Activated B cell treated with CpG ODN at 0.5 μM for 24 hours (primary cell): ENCODE measurements around the gene ZDHHC13. TPM values are rescaled to one million over a fixed set of nuclear protein-coding genes. Genes with fewer than 3 reads are reported as not detected.

Source experiments
- ATAC-seq: fragments of 200-7000 bp; cut with Tn5 transposase; one replicate; pipeline ENCODE4 v1.10.0; 2021; ENCODE audit warnings: low read depth, mild to moderate bottlenecking, moderate library complexity
- CTCF ChIA-PET: fragments of 350-600 bp; sonication (Branson Sonifier 250); formaldehyde crosslinking; loops from one replicate; lab custom pipeline; 2021; ENCODE audit warnings: antibody characterized with exemption; lab: Charles Lee
- POLR2A ChIA-PET: fragments of 350-600 bp; sonication (Branson Sonifier 250); formaldehyde crosslinking; loops from one replicate; lab custom pipeline; 2021; ENCODE audit warnings: antibody characterized with exemption; lab: Charles Lee
- DNase-seq: peaks from one replicate; pipeline ENCODE4 v3.0.0; 2022
- H3K27ac Mint-ChIP-seq: one replicate; pipeline ENCODE4 v1.8.0; 2020; ENCODE audit warnings: mixed read lengths
- H3K27me3 Mint-ChIP-seq: one replicate; pipeline ENCODE4 v1.8.0; 2021; ENCODE audit warnings: mixed read lengths
- H3K36me3 Mint-ChIP-seq: one replicate; pipeline ENCODE4 v1.8.0; 2021; ENCODE audit warnings: low read depth, mixed read lengths
- H3K4me1 Mint-ChIP-seq: one replicate; pipeline ENCODE4 v1.8.0; 2021; ENCODE audit warnings: mixed read lengths
- H3K4me3 Mint-ChIP-seq: one replicate; pipeline ENCODE4 v1.8.0; 2020; ENCODE audit warnings: mild to moderate bottlenecking, mixed read lengths
- H3K9me3 Mint-ChIP-seq: one replicate; pipeline ENCODE4 v1.8.0; 2020; ENCODE audit warnings: mixed read lengths
- CTCF ChIP-seq: fragments of 200-600 bp; IDR thresholded peaks from one replicate; pipeline ENCODE4 v1.8.0; 2022; ENCODE audit warnings: antibody characterized with exemption, mild to moderate bottlenecking
- intact Hi-C: fragments of 100-400 bp; cut with micrococcal nuclease; formaldehyde crosslinking; loops from one replicate; pipeline ENCODE4 v1.15.1; 2024
- total RNA-seq: library from RNA; stranded (reverse); gene quantifications from 2 replicates; pipeline ENCODE4 v1.2.3, GENCODE V29; 2022

ZDHHC13 gene
- total RNA-seq, 1 donor from 2014 or later, result 25.2 TPM

- DNase-seq (no peak), ATAC-seq (no peak)
- no peak for TF ChIP-seq CTCF
- ChIA-PET POLR2A (interaction anchor here (0.9 kb wide), 1 partner anchor 603 kb away, joined by 3 read pairs; no protein-coding TSS in a partner anchor), CTCF (no interaction called here)
- Mint-ChIP-seq H3K9me3 (no peaks in the 10 kb centered on the region), H3K27me3 (no peaks in the 10 kb centered on the region), H3K36me3 (peaks cover 61% of the 10 kb centered on the region), H3K4me3 (no peak overlapping the region), H3K27ac (peak overlapping the region; percentile 14), H3K4me1 (peaks cover 26% of the 10 kb centered on the region)
- intact Hi-C loops, result no loop called here
Measured at GRCh38 chr11:19173964-19174638, 57.1 kb downstream of the ZDHHC13 start.

DNA sequence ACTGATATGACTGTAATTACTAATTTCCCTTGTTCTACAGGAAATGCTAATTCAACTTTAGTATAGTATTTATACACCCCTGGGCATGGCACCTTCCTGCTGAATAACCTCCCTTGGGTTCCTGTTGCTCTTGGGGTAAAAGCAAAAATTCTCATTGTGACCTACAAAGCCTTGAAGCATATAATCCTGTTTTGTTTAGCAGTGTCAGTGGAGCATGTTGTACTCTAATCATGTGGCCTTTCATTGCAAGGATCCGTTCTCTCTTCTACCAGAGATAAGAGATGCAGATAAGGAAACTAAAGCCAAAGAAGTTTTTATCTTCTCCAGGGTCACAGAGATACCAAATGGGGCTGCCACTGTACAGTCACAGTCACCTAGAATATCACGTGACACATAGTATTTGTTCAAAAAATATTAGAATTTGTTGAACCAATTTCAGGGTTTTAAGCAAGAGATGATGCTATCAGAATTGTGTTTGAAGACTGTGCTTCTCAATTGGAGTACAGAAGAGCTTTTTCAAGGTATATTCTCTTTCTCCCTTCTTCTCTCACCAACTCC is 59.7 kb downstream of the ZDHHC13 start:
- ATAC-seq (peak; percentile 40), DNase-seq (no peak)
- peaks cover 26% of the 10 kb centered on the region for H3K4me1 Mint-ChIP-seq
- H3K4me3 Mint-ChIP-seq, result no peak overlapping the region
- H3K27ac Mint-ChIP-seq, result peak overlapping the region; percentile 20
- H3K36me3 Mint-ChIP-seq, result peaks cover 42% of the 10 kb centered on the region
- ChIA-PET CTCF (no interaction called here), POLR2A (no interaction called here)
- TF ChIP-seq CTCF, result no peak
- no peaks in the 10 kb centered on the region for H3K27me3 Mint-ChIP-seq
- intact Hi-C loops, result loop anchor here (2.0 kb wide), 1 partner anchor 64 kb away; the partner anchor contains the start of gene E2F8
- no peaks in the 10 kb centered on the region for H3K9me3 Mint-ChIP-seq

GRCh38 chr11:19181531-19182261 is 64.7 kb downstream of the ZDHHC13 start:
- Mint-ChIP-seq H3K27me3 (no peaks in the 10 kb centered on the region), H3K9me3 (no peaks in the 10 kb centered on the region), H3K27ac (no peak overlapping the region), H3K4me1 (peaks cover 5% of the 10 kb centered on the region), H3K4me3 (no peak overlapping the region), H3K36me3 (peaks cover 5% of the 10 kb centered on the region)
- ChIA-PET POLR2A (no interaction called here), CTCF (no interaction called here)
- no peak for TF ChIP-seq CTCF
- no peak for ATAC-seq
- DNase-seq, result no peak
- intact Hi-C loops, result no loop called here

DNA sequence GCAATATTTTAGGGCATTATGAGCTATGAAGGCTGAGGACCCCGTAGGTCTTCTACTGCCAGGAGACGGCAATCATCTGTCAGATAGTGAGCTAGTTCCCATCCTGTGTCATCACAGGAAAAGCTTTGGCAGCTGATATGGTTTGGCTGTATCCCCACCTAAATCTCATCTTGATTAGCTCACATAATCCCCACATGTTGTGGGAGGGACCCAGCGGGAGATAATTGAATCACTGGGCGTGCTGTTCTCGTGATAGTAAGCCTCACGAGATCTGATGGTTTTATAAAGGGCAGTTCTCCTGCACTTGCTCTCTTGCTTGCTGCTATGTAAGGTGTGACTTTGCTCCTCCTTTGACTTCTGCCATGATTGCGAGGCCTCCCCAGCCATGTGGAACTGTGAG is 66.7 kb downstream of the ZDHHC13 start:
- no peak overlapping the region for H3K4me3 Mint-ChIP-seq
- intact Hi-C loops, result no loop called here
- CTCF ChIA-PET, result interaction anchor here (0.8 kb wide), 1 partner anchor 9 kb away, joined by 3 read pairs; no protein-coding TSS in a partner anchor
- DNase-seq (no peak), ATAC-seq (no peak)
- no peaks in the 10 kb centered on the region for H3K4me1 Mint-ChIP-seq
- no peaks in the 10 kb centered on the region for H3K9me3 Mint-ChIP-seq
- no peak for TF ChIP-seq CTCF
- no peaks in the 10 kb centered on the region for H3K27me3 Mint-ChIP-seq
- POLR2A ChIA-PET, result no interaction called here
- H3K36me3 Mint-ChIP-seq, result no peaks in the 10 kb centered on the region
- no peak overlapping the region for H3K27ac Mint-ChIP-seq

GRCh38 chr11:19185036-19185435 is 68.1 kb downstream of the ZDHHC13 start:
- ChIA-PET POLR2A (no interaction called here), CTCF (no interaction called here)
- H3K4me1 Mint-ChIP-seq, result no peaks in the 10 kb centered on the region
- intact Hi-C loops, result no loop called here
- no peak overlapping the region for H3K4me3 Mint-ChIP-seq
- H3K9me3 Mint-ChIP-seq, result no peaks in the 10 kb centered on the region
- DNase-seq (no peak), ATAC-seq (no peak)
- H3K27ac Mint-ChIP-seq, result no peak overlapping the region
- no peaks in the 10 kb centered on the region for H3K27me3 Mint-ChIP-seq
- no peak for TF ChIP-seq CTCF
- H3K36me3 Mint-ChIP-seq, result no peaks in the 10 kb centered on the region
